Activated CD4-positive, alpha-beta T cell treated with anti-CD3 and anti-CD28 coated beads for 48 hours (primary cell): Measurements from ENCODE around the gene CA4.
"Not testable (repeated sequence)": the region's sequence is repeated elsewhere in the genome, so short reads cannot be mapped to it uniquely, and the experiment has no call there.

ENCODE experiments used
- DNase-seq: peaks from one replicate; pipeline ENCODE4 v3.0.0-alpha.2; 2020

Gene CA4

DNA sequence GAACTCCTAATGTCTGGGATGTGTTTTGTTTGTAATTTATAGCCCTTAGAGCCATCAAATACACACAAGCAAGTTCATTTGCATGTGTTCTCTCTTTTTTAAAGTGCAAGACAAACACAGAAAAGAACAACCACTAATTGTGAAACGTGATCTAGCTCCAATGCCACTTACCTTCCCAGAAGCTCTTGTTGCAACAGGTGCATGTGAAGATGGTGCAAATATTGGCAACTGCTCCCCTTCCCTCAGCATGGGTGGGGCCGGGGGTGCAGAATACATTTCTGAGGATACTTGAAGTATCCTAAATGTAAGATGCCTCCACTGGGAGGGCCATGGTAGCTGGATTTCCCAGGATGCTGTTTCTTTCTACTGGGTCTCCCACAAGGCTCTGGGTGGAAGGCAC lies 28.4 kb downstream of the CA4 start:
- DNase-seq = not testable (repeated sequence)

DNA sequence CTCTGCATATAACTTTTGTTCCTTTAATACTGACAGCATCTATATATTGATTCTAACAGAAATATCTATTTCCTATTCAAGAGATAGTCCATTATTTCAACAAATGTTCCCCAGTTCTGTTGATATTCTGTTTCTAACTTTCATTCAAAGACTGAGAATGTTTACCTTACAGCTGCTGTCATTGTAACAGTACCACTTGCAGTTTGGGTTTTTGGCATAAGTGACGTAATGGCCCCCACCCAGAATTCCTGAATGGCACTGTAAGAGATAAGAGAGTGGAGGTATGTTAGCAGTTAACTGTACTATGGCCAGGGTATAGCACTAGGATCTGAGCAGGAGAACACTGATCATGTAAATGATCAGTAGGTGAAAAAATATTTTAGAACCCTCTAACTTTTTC lies 30.6 kb downstream of the CA4 start:
- DNase-seq = not testable (repeated sequence)

DNA sequence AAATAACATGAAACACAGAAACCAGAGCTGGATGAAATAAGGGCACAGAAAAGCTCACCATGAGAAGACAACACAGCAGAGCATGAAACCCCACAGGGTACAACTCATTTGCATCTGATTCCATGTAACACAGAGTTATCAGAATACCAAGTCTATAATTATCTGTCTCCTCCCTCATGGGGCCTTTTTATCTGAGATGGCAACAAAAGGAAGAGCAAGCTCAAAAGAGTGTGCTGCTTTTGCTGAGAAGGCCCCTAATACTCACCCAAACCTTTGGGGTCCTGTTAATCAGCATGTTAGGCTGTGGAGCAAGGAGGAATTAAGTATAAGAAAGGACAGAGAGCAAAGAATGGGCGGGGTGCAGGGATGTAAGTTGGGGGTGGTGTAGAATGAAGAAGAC lies 36.6 kb downstream of the CA4 start:
- not testable (repeated sequence) for DNase-seq

DNA sequence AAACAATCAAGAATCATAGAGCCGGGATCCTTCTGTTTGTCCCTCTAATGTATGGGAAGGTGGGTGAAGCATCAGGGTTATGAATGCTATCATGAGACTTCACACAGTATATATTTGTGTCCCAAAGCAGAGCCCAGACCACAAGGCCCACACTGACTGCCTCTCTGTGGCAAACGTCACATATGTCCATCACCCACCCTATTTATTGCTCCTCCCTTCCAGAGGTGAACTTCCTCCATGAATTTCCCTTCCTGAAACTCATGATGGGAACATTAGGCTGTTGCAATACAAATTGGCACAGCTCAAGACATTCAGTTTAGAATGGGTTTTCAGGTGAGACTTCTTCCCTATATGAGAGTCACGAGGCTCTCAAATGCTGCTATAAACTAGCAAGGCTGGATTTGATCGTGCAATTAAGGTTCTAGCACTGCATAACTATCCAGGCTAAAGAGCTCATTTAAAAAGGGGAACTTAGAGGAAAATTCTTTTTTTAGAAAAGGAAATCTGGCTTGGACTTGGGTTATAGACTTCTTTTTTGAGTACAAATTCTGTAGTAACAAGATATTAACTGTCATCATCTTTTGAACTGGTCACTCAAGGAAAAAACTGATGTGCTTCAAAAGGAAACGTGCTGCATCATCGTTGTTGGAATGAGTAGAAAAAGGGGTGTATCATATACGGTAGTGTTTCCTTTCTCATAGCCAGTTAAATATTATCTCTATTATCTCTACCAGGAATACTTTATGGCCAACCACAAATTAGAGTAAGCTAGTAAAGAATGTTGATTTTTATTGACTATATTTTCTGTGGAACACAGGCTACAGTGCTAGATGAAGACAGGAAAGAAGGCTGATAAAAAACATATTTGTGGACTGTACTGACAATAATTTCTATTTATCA lies 37.3 kb downstream of the CA4 start:
- not testable (repeated sequence) for DNase-seq

DNA sequence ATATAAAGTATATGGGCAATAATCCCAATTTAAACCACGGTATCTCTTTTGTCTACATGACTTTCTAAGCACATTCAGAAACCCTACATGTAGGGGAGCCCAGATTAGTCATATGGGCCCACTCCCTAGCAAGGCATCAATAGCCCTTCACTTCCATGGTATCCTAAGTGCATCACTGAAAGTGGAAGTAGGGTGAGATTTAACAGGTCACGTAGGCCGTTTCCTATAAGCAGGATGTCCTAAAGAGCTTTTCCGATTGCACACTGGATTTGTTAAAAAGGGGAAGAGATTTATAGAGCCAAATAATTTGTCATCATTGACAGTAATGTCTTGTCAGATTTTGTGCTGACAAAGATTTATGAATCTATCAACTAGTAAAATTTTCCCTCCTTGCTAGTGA lies 39.0 kb downstream of the CA4 start:
- DNase-seq = no peak

DNA sequence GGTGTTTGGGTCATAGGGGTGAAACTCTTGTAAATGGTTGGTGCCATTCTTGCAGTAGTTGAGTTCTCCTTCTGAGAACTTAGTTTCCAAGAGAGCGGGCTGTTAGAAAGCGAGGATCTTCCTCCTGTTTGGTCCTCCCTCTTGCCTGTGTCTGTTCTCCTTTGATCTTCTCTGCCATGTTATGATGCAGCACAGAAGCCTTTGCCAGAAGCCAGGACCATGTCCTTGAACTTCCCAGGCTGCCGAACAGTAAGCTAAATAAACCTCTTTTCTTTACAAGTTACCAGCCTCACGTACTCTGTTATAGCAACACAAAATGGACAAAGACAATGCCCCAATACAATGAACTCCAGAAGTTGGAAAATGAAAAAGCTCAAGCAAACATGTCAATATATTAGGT lies 40.3 kb downstream of the CA4 start:
- DNase-seq = not testable (repeated sequence)

DNA sequence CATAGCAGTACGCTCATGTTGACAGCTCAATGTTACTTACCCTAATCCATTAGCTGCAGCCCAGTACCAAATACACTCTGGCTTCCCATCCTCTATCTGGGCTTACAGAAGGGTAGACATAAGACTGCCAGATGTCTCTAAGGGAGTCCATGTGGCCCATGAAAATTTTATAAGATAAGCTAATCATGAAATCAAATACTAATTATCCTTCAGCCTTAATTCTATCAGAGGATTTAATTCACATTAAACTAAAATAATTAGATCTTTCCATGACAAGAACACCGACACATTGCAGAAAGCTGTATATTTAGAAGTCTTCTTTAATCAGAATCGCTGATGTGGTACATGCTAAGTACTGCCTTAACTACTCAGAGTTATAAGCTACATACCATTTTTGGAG lies 43.3 kb downstream of the CA4 start:
- not testable (repeated sequence) for DNase-seq

DNA sequence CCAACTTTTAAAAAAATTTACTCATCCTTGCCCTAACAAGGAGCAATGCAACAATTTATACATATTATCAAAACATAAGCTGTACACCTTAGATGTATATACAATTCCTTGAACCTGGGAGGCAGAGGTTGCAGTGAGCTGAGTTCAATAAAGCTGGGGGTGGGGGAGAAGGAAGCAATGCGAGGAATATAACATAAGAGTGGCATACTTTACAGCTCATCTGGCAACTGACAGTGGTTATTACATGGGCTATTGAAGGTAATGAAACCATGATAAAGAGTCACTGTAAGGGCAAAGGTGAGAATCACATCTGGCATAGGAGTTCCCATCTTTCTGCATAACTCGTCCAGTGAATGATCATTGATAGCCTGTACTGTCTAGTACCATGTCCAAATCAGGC lies 43.7 kb downstream of the CA4 start:
- DNase-seq = no peak

DNA sequence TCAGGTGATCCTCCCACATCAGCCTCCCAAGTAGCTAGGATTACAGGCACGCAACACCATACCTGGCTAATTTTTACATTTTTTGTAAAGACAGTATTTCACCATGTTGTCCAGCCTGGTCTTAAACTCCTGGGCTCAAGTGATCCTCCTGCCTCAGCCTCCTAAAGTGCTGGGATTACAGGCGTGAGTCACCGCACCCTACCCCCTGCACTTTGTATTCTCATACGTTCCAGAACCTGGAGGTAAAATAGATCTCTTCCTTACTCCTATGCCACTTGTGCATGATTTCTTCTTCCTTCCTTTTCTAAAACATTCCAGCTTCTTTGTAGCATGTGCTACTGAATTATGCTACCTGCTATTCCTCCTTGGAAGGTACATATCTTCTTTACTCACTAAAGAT lies 44.4 kb downstream of the CA4 start:
- DNase-seq = not testable (repeated sequence)

DNA sequence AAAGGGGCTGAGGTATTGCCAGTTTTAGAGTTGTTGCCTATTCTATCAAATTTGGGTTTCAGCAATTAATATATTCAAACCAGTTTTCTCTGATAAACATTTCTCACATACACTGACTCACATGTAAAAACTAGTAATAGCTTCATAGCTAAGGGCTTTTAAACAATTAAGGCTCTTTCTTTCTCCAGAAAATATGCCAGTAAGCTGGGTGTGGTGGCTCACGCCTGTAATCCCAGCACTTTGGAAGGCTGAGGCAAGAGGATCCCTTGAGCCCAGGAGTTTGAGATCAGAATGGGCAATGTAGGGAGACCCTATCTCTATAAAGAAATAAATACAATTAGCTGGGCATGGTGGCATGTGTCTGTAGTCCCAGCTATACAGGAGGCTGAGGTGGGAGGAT lies 48.9 kb downstream of the CA4 start:
- not testable (repeated sequence) for DNase-seq

DNA sequence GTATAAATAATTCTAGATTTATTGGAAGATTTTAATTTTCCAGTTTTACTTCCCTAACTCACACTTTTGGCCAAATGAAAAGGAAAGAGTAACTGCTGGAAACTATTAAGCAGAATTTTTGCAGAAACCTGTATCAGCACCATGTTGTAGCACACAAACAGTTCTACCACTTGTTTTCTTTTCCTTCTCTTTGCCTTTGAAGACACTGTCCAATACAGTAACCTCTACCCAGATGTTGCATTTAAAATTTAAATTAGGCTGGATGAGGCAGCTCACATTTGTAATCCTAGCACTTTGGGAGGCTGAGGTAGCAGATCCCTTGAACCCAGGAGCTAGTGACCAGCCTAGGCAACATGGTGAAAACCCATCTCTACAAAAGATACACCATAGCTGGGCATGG lies 56.0 kb downstream of the CA4 start:
- DNase-seq = not testable (repeated sequence)

DNA sequence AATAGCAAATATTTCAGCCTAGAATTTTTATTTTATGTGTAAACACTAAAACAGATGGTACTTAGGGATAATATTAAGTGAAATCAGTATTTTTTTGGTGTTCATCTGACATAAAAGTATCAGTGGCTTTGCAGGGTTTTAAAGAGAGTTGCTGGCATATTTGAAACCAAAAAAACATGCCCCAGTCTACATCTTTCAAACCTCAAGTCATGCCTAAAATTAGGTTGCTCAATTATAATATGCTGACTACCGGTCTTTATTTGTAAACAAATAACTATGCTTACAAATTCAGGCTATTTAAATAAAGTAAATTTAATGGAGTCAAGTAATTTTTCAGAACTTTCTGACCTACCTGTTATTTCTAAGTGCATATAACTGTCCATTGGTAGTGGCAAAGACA lies 58.5 kb downstream of the CA4 start:
- not testable (repeated sequence) for DNase-seq
